IPS-18a (cell line): ENCODE data around the gene HDAC9.

Experiments used
- H3K27ac ChIP-seq: one replicate; pipeline ENCODE4 v1.5.1; 2013; ENCODE audit warnings: low read length
- H3K27me3 ChIP-seq: one replicate; pipeline ENCODE4 v1.6.1; 2013; ENCODE audit warnings: mild to moderate bottlenecking, low read length; ENCODE audit not compliant: control insufficient read depth, insufficient read depth
- H3K36me3 ChIP-seq: one replicate; pipeline ENCODE4 v1.6.1; 2013; ENCODE audit warnings: low read depth, low read length; ENCODE audit not compliant: control insufficient read depth
- H3K4me1 ChIP-seq: one replicate; pipeline ENCODE4 v1.6.1; 2013; ENCODE audit warnings: low read depth, low read length; ENCODE audit not compliant: control insufficient read depth
- H3K4me3 ChIP-seq: one replicate; pipeline ENCODE4 v1.5.1; 2013; ENCODE audit warnings: low read length
- H3K9ac ChIP-seq: one replicate; pipeline ENCODE4 v1.6.1; 2013; ENCODE audit warnings: mild to moderate bottlenecking, low read length, moderate library complexity
- H3K9me3 ChIP-seq: one replicate; pipeline ENCODE4 v1.6.1; 2013; ENCODE audit warnings: low read depth, low read length; ENCODE audit not compliant: control insufficient read depth

HDAC9 gene

GRCh38 chr7:18530224-18531179 is 35.0 kb downstream of the HDAC9 start:
- Histone ChIP-seq H3K4me3 (no peak overlapping the region), H3K36me3 (no peaks in the 10 kb centered on the region), H3K9me3 (no peaks in the 10 kb centered on the region), H3K9ac (no peak overlapping the region), H3K27ac (no peak overlapping the region), H3K4me1 (peaks cover 13% of the 10 kb centered on the region), H3K27me3 (no peaks in the 10 kb centered on the region)

- Histone ChIP-seq H3K9ac (no peak overlapping the region), H3K4me1 (peaks cover 20% of the 10 kb centered on the region), H3K9me3 (no peaks in the 10 kb centered on the region), H3K27ac (no peak overlapping the region), H3K36me3 (no peaks in the 10 kb centered on the region), H3K27me3 (no peaks in the 10 kb centered on the region), H3K4me3 (no peak overlapping the region)
These were observed 36.0 kb downstream of the HDAC9 start for GRCh38 chr7:18531539-18531938.

GRCh38 chr7:18532813-18533212 is 37.3 kb downstream of the HDAC9 start:
- H3K36me3 ChIP-seq, result no peaks in the 10 kb centered on the region
- H3K9ac ChIP-seq, result no peak overlapping the region
- peaks cover 18% of the 10 kb centered on the region for H3K4me1 ChIP-seq
- no peak overlapping the region for H3K27ac ChIP-seq
- H3K27me3 ChIP-seq, result no peaks in the 10 kb centered on the region
- no peaks in the 10 kb centered on the region for H3K9me3 ChIP-seq
- no peak overlapping the region for H3K4me3 ChIP-seq

GRCh38 chr7:18534481-18534880 is 38.9 kb downstream of the HDAC9 start:
- Histone ChIP-seq H3K9me3 (no peaks in the 10 kb centered on the region), H3K9ac (no peak overlapping the region), H3K27ac (no peak overlapping the region), H3K4me1 (peaks cover 18% of the 10 kb centered on the region), H3K4me3 (no peak overlapping the region), H3K36me3 (no peaks in the 10 kb centered on the region), H3K27me3 (no peaks in the 10 kb centered on the region)

- no peaks in the 10 kb centered on the region for H3K36me3 ChIP-seq
- no peaks in the 10 kb centered on the region for H3K27me3 ChIP-seq
- peaks cover 18% of the 10 kb centered on the region for H3K4me1 ChIP-seq
- H3K9ac ChIP-seq, result no peak overlapping the region
- H3K4me3 ChIP-seq, result no peak overlapping the region
- H3K9me3 ChIP-seq, result no peaks in the 10 kb centered on the region
- H3K27ac ChIP-seq, result no peak overlapping the region
These were observed 40.4 kb downstream of the HDAC9 start for GRCh38 chr7:18535810-18536415.

- Histone ChIP-seq H3K9ac (no peak overlapping the region), H3K4me3 (no peak overlapping the region), H3K4me1 (peaks cover 18% of the 10 kb centered on the region), H3K36me3 (no peaks in the 10 kb centered on the region), H3K27me3 (no peaks in the 10 kb centered on the region), H3K27ac (no peak overlapping the region), H3K9me3 (no peaks in the 10 kb centered on the region)
These were observed 40.9 kb downstream of the HDAC9 start for GRCh38 chr7:18536486-18536885.

- Histone ChIP-seq H3K36me3 (no peaks in the 10 kb centered on the region), H3K9ac (no peak overlapping the region), H3K4me3 (no peak overlapping the region), H3K27me3 (no peaks in the 10 kb centered on the region), H3K4me1 (peaks cover 18% of the 10 kb centered on the region), H3K27ac (no peak overlapping the region), H3K9me3 (no peaks in the 10 kb centered on the region)
These were observed 43.2 kb downstream of the HDAC9 start for GRCh38 chr7:18538554-18539250.

- peaks cover 11% of the 10 kb centered on the region for H3K4me1 ChIP-seq
- no peaks in the 10 kb centered on the region for H3K9me3 ChIP-seq
- no peaks in the 10 kb centered on the region for H3K27me3 ChIP-seq
- no peak overlapping the region for H3K9ac ChIP-seq
- no peak overlapping the region for H3K4me3 ChIP-seq
- H3K36me3 ChIP-seq, result no peaks in the 10 kb centered on the region
- H3K27ac ChIP-seq, result no peak overlapping the region
These were observed 44.8 kb downstream of the HDAC9 start for GRCh38 chr7:18540396-18540795.

- no peak overlapping the region for H3K27ac ChIP-seq
- peaks cover 2% of the 10 kb centered on the region for H3K4me1 ChIP-seq
- H3K9ac ChIP-seq, result no peak overlapping the region
- H3K9me3 ChIP-seq, result no peaks in the 10 kb centered on the region
- H3K4me3 ChIP-seq, result no peak overlapping the region
- no peaks in the 10 kb centered on the region for H3K36me3 ChIP-seq
- H3K27me3 ChIP-seq, result no peaks in the 10 kb centered on the region
These were observed 45.8 kb downstream of the HDAC9 start for GRCh38 chr7:18541181-18541870.

GRCh38 chr7:18541871-18542212 is 46.3 kb downstream of the HDAC9 start:
- Histone ChIP-seq H3K9ac (no peak overlapping the region), H3K27me3 (no peaks in the 10 kb centered on the region), H3K4me3 (no peak overlapping the region), H3K4me1 (no peaks in the 10 kb centered on the region), H3K9me3 (no peaks in the 10 kb centered on the region), H3K36me3 (no peaks in the 10 kb centered on the region), H3K27ac (no peak overlapping the region)

- no peak overlapping the region for H3K9ac ChIP-seq
- no peaks in the 10 kb centered on the region for H3K9me3 ChIP-seq
- no peaks in the 10 kb centered on the region for H3K36me3 ChIP-seq
- no peaks in the 10 kb centered on the region for H3K27me3 ChIP-seq
- H3K4me1 ChIP-seq, result no peaks in the 10 kb centered on the region
- no peak overlapping the region for H3K27ac ChIP-seq
- H3K4me3 ChIP-seq, result no peak overlapping the region
These were observed 51.0 kb downstream of the HDAC9 start for GRCh38 chr7:18546576-18546975.
